ENCODE results near the gene TARS1. TPM values are rescaled to one million over a fixed set of nuclear protein-coding genes. Genes with fewer than 3 reads are reported as not detected.

TARS1 gene
- total RNA-seq, 1 donor from 2014 or later, result 180 TPM

- ChIA-PET POLR2A (no interaction called here), CTCF (no interaction called here)
- no peaks in the 10 kb centered on the region for H3K27me3 Mint-ChIP-seq
- DNase-seq, result no peak
- ATAC-seq (ENCODE audit: low read depth), result no peak
- H3K27ac Mint-ChIP-seq, result no peak overlapping the region
- H3K4me1 Mint-ChIP-seq, result peaks cover under 1% of the 10 kb centered on the region
- peaks cover 4% of the 10 kb centered on the region for H3K9me3 Mint-ChIP-seq
- H3K4me3 Mint-ChIP-seq, result no peak overlapping the region
- intact Hi-C loops (cut with micrococcal nuclease), result no loop called here
- H3K36me3 Mint-ChIP-seq (ENCODE audit: low read depth), result peaks cover 27% of the 10 kb centered on the region
- TF ChIP-seq CTCF (IDR thresholded peaks at IDR 0.05), result no peak
These were observed 40.1 kb downstream of the TARS1 start for GRCh38 chr5:33480876-33481275.

GRCh38 chr5:33482335-33482734 is 41.6 kb downstream of the TARS1 start:
- no peaks in the 10 kb centered on the region for H3K27me3 Mint-ChIP-seq
- H3K9me3 Mint-ChIP-seq, result no peaks in the 10 kb centered on the region
- H3K4me3 Mint-ChIP-seq, result no peak overlapping the region
- no peak for TF ChIP-seq CTCF (IDR thresholded peaks at IDR 0.05)
- no peak overlapping the region for H3K27ac Mint-ChIP-seq
- H3K4me1 Mint-ChIP-seq, result no peaks in the 10 kb centered on the region
- ATAC-seq (ENCODE audit: low read depth) (no peak), DNase-seq (no peak)
- ChIA-PET CTCF (no interaction called here), POLR2A (no interaction called here)
- peaks cover 12% of the 10 kb centered on the region for H3K36me3 Mint-ChIP-seq (ENCODE audit: low read depth)
- intact Hi-C loops (cut with micrococcal nuclease), result no loop called here

- Mint-ChIP-seq H3K27ac (no peak overlapping the region), H3K36me3 (ENCODE audit: low read depth) (no peaks in the 10 kb centered on the region), H3K9me3 (no peaks in the 10 kb centered on the region), H3K4me3 (no peak overlapping the region), H3K4me1 (no peaks in the 10 kb centered on the region), H3K27me3 (no peaks in the 10 kb centered on the region)
- ATAC-seq (ENCODE audit: low read depth), result no peak
- ChIA-PET POLR2A (no interaction called here), CTCF (no interaction called here)
- no peak for TF ChIP-seq CTCF (IDR thresholded peaks at IDR 0.05)
- DNase-seq, result no peak
- intact Hi-C loops (cut with micrococcal nuclease), result no loop called here
These were observed 46.5 kb downstream of the TARS1 start for GRCh38 chr5:33487236-33487635.

GRCh38 chr5:33488558-33489355 is 48.0 kb downstream of the TARS1 start:
- intact Hi-C loops (cut with micrococcal nuclease), result no loop called here
- H3K9me3 Mint-ChIP-seq, result no peaks in the 10 kb centered on the region
- H3K36me3 Mint-ChIP-seq (ENCODE audit: low read depth), result no peaks in the 10 kb centered on the region
- no peak overlapping the region for H3K4me3 Mint-ChIP-seq
- ChIA-PET CTCF (no interaction called here), POLR2A (no interaction called here)
- H3K27ac Mint-ChIP-seq, result no peak overlapping the region
- DNase-seq (no peak), ATAC-seq (ENCODE audit: low read depth) (no peak)
- no peak for TF ChIP-seq CTCF (IDR thresholded peaks at IDR 0.05)
- no peaks in the 10 kb centered on the region for H3K4me1 Mint-ChIP-seq
- no peaks in the 10 kb centered on the region for H3K27me3 Mint-ChIP-seq

GRCh38 chr5:33489481-33490067 is 48.8 kb downstream of the TARS1 start:
- intact Hi-C loops (cut with micrococcal nuclease), result no loop called here
- Mint-ChIP-seq H3K4me1 (no peaks in the 10 kb centered on the region), H3K27ac (no peak overlapping the region), H3K36me3 (ENCODE audit: low read depth) (no peaks in the 10 kb centered on the region), H3K4me3 (no peak overlapping the region), H3K27me3 (no peaks in the 10 kb centered on the region), H3K9me3 (no peaks in the 10 kb centered on the region)
- ChIA-PET CTCF (no interaction called here), POLR2A (no interaction called here)
- no peak for ATAC-seq (ENCODE audit: low read depth)
- no peak for DNase-seq
- no peak for TF ChIP-seq CTCF (IDR thresholded peaks at IDR 0.05)
